Stimulated activated naive CD8-positive, alpha-beta T cell treated with anti-CD3 and anti-CD28 coated beads, Interleukin-15, Interleukin-2, amounts not matched to agents 100 U/mL and 50 U/mL, for 24 hours (primary cell): ENCODE measurements around the gene CDV3.
"Not testable (repeated sequence)": the region's sequence is repeated elsewhere in the genome, so short reads cannot be mapped to it uniquely, and the experiment has no call there.

Experiments used
- ATAC-seq: fragments of 150-1000 bp; cut with Tn5 transposase; one replicate; pipeline ENCODE4 v1.10.0; 2021
- DNase-seq: peaks from one replicate; pipeline ENCODE4 v3.0.0; 2021

CDV3 gene

GRCh38 chr3:133573629-133574194 is at the start of gene CDV3:
CDV3 (plus strand) TSS chr3:133573686; CDS start chr3:133574045, 359 bp downstream.
- ATAC-seq, result peak; percentile 21
- DNase-seq, result no peak

GRCh38 chr3:133523758-133524157 is 49.7 kb upstream of the CDV3 start:
- not testable (repeated sequence) for ATAC-seq, DNase-seq

- DNase-seq (no peak), ATAC-seq (no peak)
These were observed 48.1 kb upstream of the CDV3 start for GRCh38 chr3:133525435-133525834.

GRCh38 chr3:133527081-133527715 is 46.3 kb upstream of the CDV3 start:
- no peak for DNase-seq
- no peak for ATAC-seq

GRCh38 chr3:133529809-133530208 is 43.7 kb upstream of the CDV3 start:
- ATAC-seq, result no peak
- no peak for DNase-seq

- DNase-seq (no peak), ATAC-seq (no peak)
These were observed 41.5 kb upstream of the CDV3 start for GRCh38 chr3:133531981-133532380.

GRCh38 chr3:133532951-133533350 is 40.5 kb upstream of the CDV3 start:
- DNase-seq, result no peak

GRCh38 chr3:133535971-133536881 is 37.3 kb upstream of the CDV3 start:
- no peak for ATAC-seq

More at GRCh38 chr3:133532951-133533350, 40.5 kb upstream of the CDV3 start:
- no peak for ATAC-seq

GRCh38 chr3:133537131-133537530 is 36.4 kb upstream of the CDV3 start:
- DNase-seq, ATAC-seq: not testable (repeated sequence)

More at GRCh38 chr3:133535971-133536881, 37.3 kb upstream of the CDV3 start:
- no peak for DNase-seq

GRCh38 chr3:133538154-133538553 is 35.3 kb upstream of the CDV3 start:
- no peak for ATAC-seq
- no peak for DNase-seq

- ATAC-seq (no peak), DNase-seq (no peak)
These were observed 32.4 kb upstream of the CDV3 start for GRCh38 chr3:133540896-133541674.

- DNase-seq, result no peak
- ATAC-seq, result no peak
These were observed 30.6 kb upstream of the CDV3 start for GRCh38 chr3:133542871-133543270.

- ATAC-seq, DNase-seq: not testable (repeated sequence)
These were observed 28.5 kb upstream of the CDV3 start for GRCh38 chr3:133544983-133545382.

GRCh38 chr3:133547432-133548041 is 25.9 kb upstream of the CDV3 start:
- ATAC-seq (no peak), DNase-seq (no peak)

- ATAC-seq (no peak), DNase-seq (no peak)
These were observed 25.4 kb upstream of the CDV3 start for GRCh38 chr3:133548090-133548489.

GRCh38 chr3:133549565-133549964 is 23.9 kb upstream of the CDV3 start:
- DNase-seq (no peak), ATAC-seq (no peak)

- not testable (repeated sequence) for ATAC-seq, DNase-seq
These were observed 21.9 kb upstream of the CDV3 start for GRCh38 chr3:133551589-133551988.

GRCh38 chr3:133561679-133562078 is 11.8 kb upstream of the CDV3 start:
- ATAC-seq, result no peak
- no peak for DNase-seq

GRCh38 chr3:133562376-133562775 is 11.1 kb upstream of the CDV3 start:
- ATAC-seq (no peak), DNase-seq (no peak)

GRCh38 chr3:133563186-133563591 is 10.3 kb upstream of the CDV3 start:
- ATAC-seq, result no peak
- DNase-seq, result no peak

- no peak for ATAC-seq
- no peak for DNase-seq
These were observed 9.7 kb upstream of the CDV3 start for GRCh38 chr3:133563816-133564215.
